ENCODE data around the gene LYPLAL1.
"Not testable (repeated sequence)": the region's sequence is repeated elsewhere in the genome, so short reads cannot be mapped to it uniquely, and the experiment has no call there.

Gene LYPLAL1

GRCh38 chr1:219190605-219191004 lies 16.9 kb downstream of the LYPLAL1 start:
- no peak for TF ChIP-seq CTCF (IDR thresholded peaks at IDR 0.05; ENCODE audit: low read depth, low read length)
- no peak overlapping the region for H3K4me3 ChIP-seq (ENCODE audit: low read depth, low read length)
- DNase-seq (ENCODE audit: low read depth, low spot score), result no peak
- in situ Hi-C loops (cut with HindIII; ENCODE audit: low sequenced_read_pairs), result no loop called here

- H3K4me3 ChIP-seq (ENCODE audit: low read depth, low read length); in situ Hi-C loops (cut with HindIII; ENCODE audit: low sequenced_read_pairs); DNase-seq (ENCODE audit: low read depth, low spot score): not testable (repeated sequence)
Observed at GRCh38 chr1:219195833-219196232, 22.2 kb downstream of the LYPLAL1 start.

- H3K4me3 ChIP-seq (ENCODE audit: low read depth, low read length), result no peak overlapping the region
- in situ Hi-C loops (cut with HindIII; ENCODE audit: low sequenced_read_pairs), result no loop called here
- no peak for DNase-seq (ENCODE audit: low read depth, low spot score)
- TF ChIP-seq CTCF (IDR thresholded peaks at IDR 0.05; ENCODE audit: low read depth, low read length), result no peak
Observed at GRCh38 chr1:219201656-219202055, 28.0 kb downstream of the LYPLAL1 start.

GRCh38 chr1:219202567-219202966 lies 28.9 kb downstream of the LYPLAL1 start:
- in situ Hi-C loops (cut with HindIII; ENCODE audit: low sequenced_read_pairs), result no loop called here

GRCh38 chr1:219206350-219206749 lies 32.7 kb downstream of the LYPLAL1 start:
- in situ Hi-C loops (cut with HindIII; ENCODE audit: low sequenced_read_pairs), result no loop called here
- H3K4me3 ChIP-seq (ENCODE audit: low read depth, low read length), result no peak overlapping the region
- DNase-seq (ENCODE audit: low read depth, low spot score), result no peak
- TF ChIP-seq CTCF (IDR thresholded peaks at IDR 0.05; ENCODE audit: low read depth, low read length), result no peak

More at GRCh38 chr1:219202567-219202966, 28.9 kb downstream of the LYPLAL1 start:
- no peak overlapping the region for H3K4me3 ChIP-seq (ENCODE audit: low read depth, low read length)
- DNase-seq (ENCODE audit: low read depth, low spot score), result no peak
- no peak for TF ChIP-seq CTCF (IDR thresholded peaks at IDR 0.05; ENCODE audit: low read depth, low read length)

- in situ Hi-C loops (cut with HindIII; ENCODE audit: low sequenced_read_pairs), result no loop called here
- no peak for TF ChIP-seq CTCF (IDR thresholded peaks at IDR 0.05; ENCODE audit: low read depth, low read length)
- DNase-seq (ENCODE audit: low read depth, low spot score), result no peak
- no peak overlapping the region for H3K4me3 ChIP-seq (ENCODE audit: low read depth, low read length)
Observed at GRCh38 chr1:219209578-219209977, 35.9 kb downstream of the LYPLAL1 start.

- in situ Hi-C loops (cut with HindIII; ENCODE audit: low sequenced_read_pairs), result no loop called here
Observed at GRCh38 chr1:219210067-219210466, 36.4 kb downstream of the LYPLAL1 start.

More at GRCh38 chr1:219210067-219210466, 36.4 kb downstream of the LYPLAL1 start:
- TF ChIP-seq CTCF (IDR thresholded peaks at IDR 0.05; ENCODE audit: low read depth, low read length), result no peak
- no peak overlapping the region for H3K4me3 ChIP-seq (ENCODE audit: low read depth, low read length)
- no peak for DNase-seq (ENCODE audit: low read depth, low spot score)
